Thoracic aorta (tissue), 2 donors: Measurements from ENCODE around the gene SERTAD2. TPM values are rescaled to one million over a fixed set of nuclear protein-coding genes. Genes with fewer than 3 reads are reported as not detected.

Experiments
- ATAC-seq: fragments of 150-250 bp; one replicate; pipeline ENCODE4 v1.8.0; 2017; ENCODE audit warnings: low read depth; ENCODE audit not compliant: insufficient number of reproducible peaks, low FRiP score
- DNase-seq: peaks from one replicate; pipeline ENCODE4 v3.0.0-alpha.2; 2020; ENCODE audit warnings: low spot score
- H3K27ac ChIP-seq, 2 donors: fragments of 200-600 bp; sonication (generic); 1 replicate in 1 of 2; 2 replicates in 1 of 2; pipeline ENCODE4 v1.5.1; 2016; ENCODE audit warnings: mild to moderate bottlenecking in 2 of 2, moderate library complexity in 2 of 2
- H3K27me3 ChIP-seq: fragments of 200-600 bp; sonication (generic); replicated peaks from 2 replicates; pipeline ENCODE4 v1.6.0; 2016; ENCODE audit warnings: mild to moderate bottlenecking; ENCODE audit not compliant: insufficient read depth
- H3K36me3 ChIP-seq: fragments of 200-600 bp; sonication (generic); one replicate; pipeline ENCODE4 v1.5.1; 2016
- H3K4me1 ChIP-seq, 2 donors: fragments of 200-600 bp; sonication (generic); 1 replicate in 1 of 2; 2 replicates in 1 of 2; pipeline versions ENCODE4 v1.5.1 to v1.6.0; 2016; ENCODE audit warnings: low read depth in 2 of 2, mild to moderate bottlenecking in 1 of 2; ENCODE audit not compliant: control insufficient read depth in 1 of 2
- H3K4me3 ChIP-seq: fragments of 200-600 bp; sonication (generic); 2 replicates; pipeline ENCODE4 v1.5.1; 2016; ENCODE audit warnings: mild to moderate bottlenecking
- H3K9me3 ChIP-seq: fragments of 200-600 bp; sonication (generic); 2 replicates; pipeline ENCODE4 v1.5.1; 2016
- CTCF ChIP-seq: fragments of 200-600 bp; sonication (generic); IDR thresholded peaks from one replicate; pipeline ENCODE4 v1.5.1; 2019; ENCODE audit warnings: antibody characterized with exemption
- total RNA-seq, 2 donors: library from RNA; depleted of rRNA; stranded (reverse); fragments of >200 nt; gene quantifications; one replicate each; pipeline versions ENCODE4 v1.1.0 to v1.2.3, GENCODE V29; 2016

The SERTAD2 gene
- total RNA-seq, 2 donors from 2014 or later: 17.9 to 31.9 TPM

DNA sequence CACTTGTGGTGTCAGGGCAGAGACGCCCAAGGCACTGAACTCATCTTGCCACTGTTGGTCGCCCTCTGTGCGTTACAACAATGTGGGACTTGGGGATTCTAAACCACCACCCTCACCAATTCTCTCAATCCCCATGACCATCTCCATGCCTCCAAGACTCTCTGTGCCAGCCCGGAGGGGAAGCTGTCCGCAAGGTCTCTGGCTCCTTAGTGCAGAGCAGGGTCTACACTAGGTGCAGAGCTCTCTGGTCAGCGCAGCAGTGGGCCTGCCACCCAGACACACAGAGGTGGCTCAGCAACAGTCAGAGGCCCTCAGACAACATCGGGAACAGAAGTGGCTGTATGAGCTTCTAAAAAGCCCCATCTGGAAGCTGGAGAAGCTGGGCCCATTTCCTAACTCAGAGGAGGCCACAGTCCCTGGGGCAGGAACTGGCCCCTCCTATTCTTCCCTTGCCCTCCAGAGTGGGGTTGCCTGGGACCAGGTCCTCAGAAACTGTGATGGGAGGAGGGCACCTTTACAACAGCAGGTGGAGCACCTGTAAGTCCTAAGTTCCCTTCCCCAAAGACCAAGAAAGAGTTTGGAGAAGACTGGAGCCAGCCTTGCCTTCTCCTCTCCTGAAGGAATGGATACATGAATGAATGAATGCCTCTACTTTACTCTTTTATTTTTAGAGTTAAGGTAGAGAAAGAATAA, 37.7 kb downstream of the SERTAD2 start:
- no peak overlapping the region for H3K4me3 ChIP-seq
- DNase-seq (no peak), ATAC-seq (no peak)
- no peak overlapping the region for H3K27ac ChIP-seq
- no peaks in the 10 kb centered on the region for H3K36me3 ChIP-seq
- no peak for TF ChIP-seq CTCF
- H3K27me3 ChIP-seq: no peaks in the 10 kb centered on the region
- H3K4me1 ChIP-seq: no peaks in the 10 kb centered on the region
- H3K9me3 ChIP-seq: no peaks in the 10 kb centered on the region

DNA sequence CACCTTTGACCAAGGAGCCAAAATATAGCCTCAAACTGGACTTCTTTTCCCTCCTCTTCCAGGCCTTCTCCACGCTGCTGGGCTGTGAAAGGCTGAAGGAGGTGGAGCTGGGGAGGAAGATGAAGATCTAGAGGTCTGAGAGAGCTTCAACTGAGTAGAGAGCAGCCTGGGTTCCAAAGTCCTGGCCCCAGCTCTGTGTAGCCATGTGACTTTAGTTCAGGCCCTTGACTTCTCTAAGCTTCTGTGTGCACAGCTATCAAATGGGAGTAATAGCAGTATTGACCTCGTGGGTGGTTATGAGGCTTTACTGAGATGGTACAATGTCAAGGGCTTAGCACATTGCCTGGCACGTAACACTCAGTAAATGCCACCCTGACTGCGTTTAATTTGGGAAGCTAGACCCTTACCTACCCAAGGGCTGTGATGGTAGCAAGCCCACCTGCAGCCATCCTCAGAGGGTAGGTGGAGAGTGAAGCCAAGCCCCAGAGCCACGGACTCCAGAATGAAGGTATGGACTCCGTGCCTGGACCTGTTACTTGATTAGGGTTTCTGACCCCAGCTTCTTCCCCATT, 38.4 kb downstream of the SERTAD2 start:
- no peak for DNase-seq
- H3K27me3 ChIP-seq: no peaks in the 10 kb centered on the region
- ATAC-seq: no peak

GRCh38 chr2:64613276-64613675, 40.4 kb downstream of the SERTAD2 start:
- no peak for DNase-seq
- no peaks in the 10 kb centered on the region for H3K27me3 ChIP-seq
- TF ChIP-seq CTCF: no peak
- no peak overlapping the region for H3K27ac ChIP-seq
- H3K4me3 ChIP-seq: no peak overlapping the region
- peaks cover 0 to 3% of the 10 kb centered on the region in 2 donors for H3K4me1 ChIP-seq
- no peaks in the 10 kb centered on the region for H3K9me3 ChIP-seq
- no peak for ATAC-seq
- H3K36me3 ChIP-seq: no peaks in the 10 kb centered on the region

More for the DNA sequence above, 38.4 kb downstream of the SERTAD2 start:
- no peak overlapping the region for H3K27ac ChIP-seq
- no peaks in the 10 kb centered on the region for H3K9me3 ChIP-seq
- H3K36me3 ChIP-seq: no peaks in the 10 kb centered on the region
- no peak overlapping the region for H3K4me3 ChIP-seq
- no peak for TF ChIP-seq CTCF
- no peaks in the 10 kb centered on the region for H3K4me1 ChIP-seq

GRCh38 chr2:64612575-64613195, 41.0 kb downstream of the SERTAD2 start:
- Histone ChIP-seq H3K9me3 (no peaks in the 10 kb centered on the region), H3K4me1 (peaks cover 1 to 5% of the 10 kb centered on the region in 2 donors), H3K36me3 (no peaks in the 10 kb centered on the region), H3K4me3 (no peak overlapping the region), H3K27me3 (no peaks in the 10 kb centered on the region), H3K27ac (no peak overlapping the region)
- no peak for DNase-seq
- no peak for ATAC-seq
- no peak for TF ChIP-seq CTCF

DNA sequence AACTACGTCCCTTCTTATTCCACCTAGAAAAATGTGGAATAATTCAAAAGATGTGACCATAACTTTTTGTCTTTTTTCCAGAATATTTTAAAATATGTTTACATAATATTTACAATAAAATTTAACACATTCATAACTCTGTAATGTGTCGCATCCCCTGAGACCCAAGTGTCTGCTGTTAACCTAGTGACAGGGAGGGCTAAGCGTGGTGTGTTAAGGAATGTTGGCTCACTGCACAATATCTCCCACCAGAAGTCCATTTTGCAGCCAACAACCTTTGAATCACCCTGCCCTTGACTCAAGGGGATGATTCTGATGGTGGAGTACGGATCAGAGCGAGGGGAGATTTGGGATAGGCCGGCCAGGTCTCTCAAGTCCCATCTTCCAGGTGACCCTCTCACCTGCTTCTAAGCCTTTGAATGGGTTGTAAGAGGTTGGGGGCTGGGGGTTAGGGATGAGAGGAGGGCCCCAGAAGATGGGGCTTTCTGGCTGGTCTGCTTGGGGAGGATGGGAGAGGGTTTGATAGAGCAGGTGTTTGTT, 43.3 kb downstream of the SERTAD2 start:
- no peaks in the 10 kb centered on the region for H3K27me3 ChIP-seq
- H3K36me3 ChIP-seq: no peaks in the 10 kb centered on the region
- H3K27ac ChIP-seq: no peak overlapping the region
- no peak for TF ChIP-seq CTCF
- peaks cover 6 to 12% of the 10 kb centered on the region in 2 donors for H3K4me1 ChIP-seq
- H3K4me3 ChIP-seq: no peak overlapping the region
- no peak for DNase-seq
- H3K9me3 ChIP-seq: no peaks in the 10 kb centered on the region
- ATAC-seq: no peak
